ENCODE data around the gene CDH4.
A peak's percentile ranks its signal among the peaks of the same experiment; 100 is the strongest.

Gene CDH4

DNA sequence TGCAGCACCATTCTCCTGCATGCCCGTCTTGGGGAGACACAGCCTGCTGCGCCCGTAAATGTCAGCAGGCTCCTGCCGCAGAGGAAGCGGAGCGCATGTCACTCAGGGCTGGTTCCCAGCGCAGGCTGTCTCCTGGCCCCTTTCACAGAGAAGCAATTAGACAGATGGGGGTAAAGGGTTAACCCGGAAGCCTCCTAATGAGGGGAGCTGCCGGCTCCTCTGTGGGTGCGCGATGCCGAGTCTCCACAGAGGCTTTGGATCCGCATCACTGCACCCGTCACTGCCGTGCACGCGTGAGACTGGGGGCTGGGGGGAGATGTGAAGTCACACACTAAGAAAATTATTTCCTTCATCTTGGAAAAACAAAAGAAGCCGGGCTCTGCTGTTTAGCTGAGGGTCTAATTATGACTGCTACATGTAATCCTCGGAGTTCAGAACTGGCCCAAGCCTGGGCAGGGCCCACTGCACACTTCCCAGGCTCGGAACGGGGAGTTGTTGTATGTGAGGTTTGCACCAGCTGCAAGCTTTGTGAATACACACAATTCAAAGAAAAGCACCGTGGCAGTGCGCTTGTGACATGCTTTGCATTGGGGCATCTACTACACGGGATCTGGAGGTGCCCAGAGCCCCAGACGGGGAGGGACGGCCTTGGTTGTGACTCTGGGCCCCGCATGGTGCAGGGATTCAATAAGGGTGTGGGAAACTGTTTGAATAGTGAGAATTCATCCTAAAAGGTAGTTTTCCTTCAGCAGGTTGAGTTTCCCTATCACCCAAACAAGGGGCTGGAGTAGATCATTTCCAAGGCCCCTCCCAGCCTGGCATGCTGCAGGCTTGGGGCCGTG, 482.1 kb downstream of the CDH4 start:
- Mint-ChIP-seq H3K4me3 (no peak overlapping the region), H3K27me3 (peaks cover 7 to 11% of the 10 kb centered on the region in 2 donors), H3K27ac (no peak overlapping the region), H3K9me3 (peaks cover 0 to 1% of the 10 kb centered on the region in 2 donors), H3K36me3 (no peaks in the 10 kb centered on the region), H3K4me1 (no peaks in the 10 kb centered on the region)
- DNase-seq (no peak), ATAC-seq (replicated peaks) (no peak)

GRCh38 chr20:61734733-61735502, 482.9 kb downstream of the CDH4 start:
- DNase-seq: no peak
- Mint-ChIP-seq H3K27me3 (peaks cover 7 to 11% of the 10 kb centered on the region in 2 donors), H3K4me3 (no peak overlapping the region), H3K36me3 (no peaks in the 10 kb centered on the region), H3K4me1 (no peaks in the 10 kb centered on the region), H3K9me3 (peaks cover 0 to 1% of the 10 kb centered on the region in 2 donors), H3K27ac (no peak overlapping the region)
- ATAC-seq (replicated peaks): no peak

GRCh38 chr20:61735503-61735785, 483.4 kb downstream of the CDH4 start:
- ATAC-seq (replicated peaks) (no peak), DNase-seq (no peak)
- peaks cover 0 to 1% of the 10 kb centered on the region in 2 donors for H3K9me3 Mint-ChIP-seq
- no peak overlapping the region for H3K27ac Mint-ChIP-seq
- peaks cover 7 to 11% of the 10 kb centered on the region in 2 donors for H3K27me3 Mint-ChIP-seq
- H3K36me3 Mint-ChIP-seq: no peaks in the 10 kb centered on the region
- no peaks in the 10 kb centered on the region for H3K4me1 Mint-ChIP-seq
- no peak overlapping the region for H3K4me3 Mint-ChIP-seq

DNA sequence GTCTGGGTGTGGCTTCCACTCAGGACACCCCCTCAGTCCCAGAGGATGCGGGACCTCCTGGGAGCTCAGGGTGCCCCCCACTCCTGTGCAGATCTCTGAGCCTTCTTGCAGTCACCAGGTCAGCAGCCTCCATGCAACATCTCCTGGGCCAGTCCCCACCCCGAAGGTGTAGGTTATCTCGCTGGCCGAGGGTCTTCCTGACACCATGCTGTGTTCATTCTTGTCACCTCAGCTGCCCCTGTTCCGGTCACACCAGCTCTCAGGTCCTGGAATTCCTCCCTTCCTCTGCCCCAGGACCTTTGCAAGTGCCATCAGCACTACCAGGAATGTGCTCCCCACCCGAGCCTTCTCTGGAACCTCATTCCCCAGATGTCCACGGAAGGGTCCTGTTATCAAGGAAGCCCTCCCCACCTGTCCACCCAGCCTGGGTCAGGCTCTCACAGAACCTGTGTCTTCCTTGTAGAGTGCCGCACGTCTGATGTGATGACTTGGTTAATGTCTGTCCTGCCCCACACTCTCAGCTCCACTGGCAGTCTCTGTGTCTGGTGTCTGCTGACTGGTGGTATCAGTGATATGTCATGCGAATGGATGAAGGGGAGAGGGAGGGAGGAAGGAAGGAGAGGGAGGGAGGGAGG, 484.1 kb downstream of the CDH4 start:
- H3K27ac Mint-ChIP-seq: no peak overlapping the region
- no peaks in the 10 kb centered on the region for H3K36me3 Mint-ChIP-seq
- H3K9me3 Mint-ChIP-seq: peaks cover 0 to 1% of the 10 kb centered on the region in 2 donors
- ATAC-seq (replicated peaks): no peak
- peaks cover 7 to 11% of the 10 kb centered on the region in 2 donors for H3K27me3 Mint-ChIP-seq
- DNase-seq: no peak
- H3K4me3 Mint-ChIP-seq: no peak overlapping the region
- H3K4me1 Mint-ChIP-seq: no peaks in the 10 kb centered on the region

- H3K4me1 Mint-ChIP-seq: no peaks in the 10 kb centered on the region
- H3K27me3 Mint-ChIP-seq: peaks cover 7 to 11% of the 10 kb centered on the region in 2 donors
- H3K4me3 Mint-ChIP-seq: no peak overlapping the region
- H3K9me3 Mint-ChIP-seq: peaks cover 0 to 1% of the 10 kb centered on the region in 2 donors
- no peak for ATAC-seq (replicated peaks)
- DNase-seq: no peak
- no peaks in the 10 kb centered on the region for H3K36me3 Mint-ChIP-seq
- H3K27ac Mint-ChIP-seq: no peak overlapping the region
Observed at GRCh38 chr20:61736751-61737310, 484.8 kb downstream of the CDH4 start.

DNA sequence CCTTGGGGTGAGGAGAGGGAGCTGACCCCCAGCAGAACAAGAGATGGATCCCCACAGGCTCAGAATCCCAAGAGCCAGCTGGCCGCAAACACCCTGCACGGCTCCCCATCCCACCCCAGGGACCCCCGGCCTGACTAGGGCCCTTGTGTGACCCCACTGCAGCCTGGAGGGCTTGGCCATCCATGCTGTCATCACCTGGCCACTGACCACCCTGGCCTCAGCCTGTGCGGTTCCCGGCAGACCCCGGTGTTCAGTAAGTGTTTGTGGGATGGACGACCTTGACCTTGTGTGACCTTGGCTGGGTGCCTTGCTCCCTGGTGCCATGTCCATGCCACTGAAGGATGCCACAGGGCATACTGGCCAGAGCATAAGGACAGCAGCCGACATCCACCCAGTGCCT, 485.3 kb downstream of the CDH4 start:
- Mint-ChIP-seq H3K27ac (no peak overlapping the region), H3K4me3 (no peak overlapping the region), H3K4me1 (no peaks in the 10 kb centered on the region), H3K36me3 (no peaks in the 10 kb centered on the region), H3K27me3 (peaks cover 7 to 11% of the 10 kb centered on the region in 2 donors), H3K9me3 (peaks cover 0 to 1% of the 10 kb centered on the region in 2 donors)
- no peak for ATAC-seq (replicated peaks)
- no peak for DNase-seq

GRCh38 chr20:61737812-61738443, 485.9 kb downstream of the CDH4 start:
- no peaks in the 10 kb centered on the region for H3K36me3 Mint-ChIP-seq

GRCh38 chr20:61738601-61739069, 486.6 kb downstream of the CDH4 start:
- no peak for ATAC-seq (replicated peaks)
- Mint-ChIP-seq H3K27me3 (peaks cover 3 to 11% of the 10 kb centered on the region in 2 donors), H3K27ac (no peak overlapping the region)

More at GRCh38 chr20:61737812-61738443, 485.9 kb downstream of the CDH4 start:
- no peak for ATAC-seq (replicated peaks)
- Mint-ChIP-seq H3K4me3 (no peak overlapping the region), H3K27ac (peak overlapping the region; percentile 14), H3K9me3 (peaks cover 0 to 1% of the 10 kb centered on the region in 2 donors), H3K27me3 (peaks cover 7 to 11% of the 10 kb centered on the region in 2 donors), H3K4me1 (no peaks in the 10 kb centered on the region)
- DNase-seq: no peak

GRCh38 chr20:61739086-61739831, 487.2 kb downstream of the CDH4 start:
- Mint-ChIP-seq H3K27ac (no peak overlapping the region), H3K27me3 (peaks cover 3 to 11% of the 10 kb centered on the region in 2 donors), H3K4me1 (no peaks in the 10 kb centered on the region), H3K36me3 (no peaks in the 10 kb centered on the region), H3K9me3 (peaks cover 0 to 1% of the 10 kb centered on the region in 2 donors), H3K4me3 (no peak overlapping the region)
- ATAC-seq (replicated peaks): no peak
- no peak for DNase-seq

More at GRCh38 chr20:61738601-61739069, 486.6 kb downstream of the CDH4 start:
- H3K36me3 Mint-ChIP-seq: no peaks in the 10 kb centered on the region
- H3K9me3 Mint-ChIP-seq: peaks cover 0 to 1% of the 10 kb centered on the region in 2 donors
- no peak for DNase-seq
- H3K4me3 Mint-ChIP-seq: no peak overlapping the region
- no peaks in the 10 kb centered on the region for H3K4me1 Mint-ChIP-seq

- peaks cover 3 to 11% of the 10 kb centered on the region in 2 donors for H3K27me3 Mint-ChIP-seq
- H3K9me3 Mint-ChIP-seq: peaks cover 0 to 1% of the 10 kb centered on the region in 2 donors
- DNase-seq (no peak), ATAC-seq (replicated peaks) (no peak)
- no peak overlapping the region for H3K27ac Mint-ChIP-seq
- no peak overlapping the region for H3K4me3 Mint-ChIP-seq
- H3K36me3 Mint-ChIP-seq: no peaks in the 10 kb centered on the region
- no peaks in the 10 kb centered on the region for H3K4me1 Mint-ChIP-seq
Observed at GRCh38 chr20:61739832-61740118, 487.7 kb downstream of the CDH4 start.

DNA sequence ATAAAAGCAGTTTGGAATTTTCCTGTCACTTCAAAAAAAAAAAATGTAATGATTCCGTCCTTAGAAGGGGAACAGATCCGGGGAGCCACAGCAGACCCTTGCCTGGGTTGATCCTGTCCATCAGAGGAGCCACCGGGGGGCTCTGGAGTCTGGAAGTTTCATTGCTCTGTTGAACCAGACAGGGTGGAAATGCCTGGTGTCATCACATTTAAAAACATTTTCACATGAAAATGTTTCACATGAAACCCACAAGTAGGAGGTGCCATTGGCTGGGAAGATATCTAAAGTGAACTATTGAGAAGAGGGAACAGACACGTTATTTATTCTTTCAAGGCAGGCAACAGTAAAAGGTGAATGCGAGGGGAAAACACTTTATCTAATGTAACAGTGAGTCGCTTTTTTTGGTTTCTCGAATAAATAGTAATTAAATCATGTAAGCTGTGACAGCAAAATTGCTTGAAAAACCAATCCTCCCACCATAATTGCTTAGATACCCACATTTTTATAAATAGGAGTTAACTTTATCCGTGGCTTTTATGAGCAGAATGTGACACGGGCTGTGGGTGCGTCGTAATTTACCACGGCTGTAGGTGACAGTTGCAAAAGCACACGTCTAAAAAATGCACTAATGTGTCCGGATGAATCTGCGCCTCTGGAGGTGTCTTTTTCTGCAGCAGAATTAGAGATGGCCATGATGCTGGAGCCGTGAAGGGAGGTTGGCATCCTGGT, 490.2 kb downstream of the CDH4 start:
- DNase-seq (no peak), ATAC-seq (replicated peaks) (no peak)
- no peak overlapping the region for H3K27ac Mint-ChIP-seq
- peaks cover 0 to 2% of the 10 kb centered on the region in 2 donors for H3K4me1 Mint-ChIP-seq
- peaks cover 3 to 7% of the 10 kb centered on the region in 2 donors for H3K9me3 Mint-ChIP-seq
- no peak overlapping the region for H3K4me3 Mint-ChIP-seq
- no peaks in the 10 kb centered on the region for H3K27me3 Mint-ChIP-seq
- H3K36me3 Mint-ChIP-seq: no peaks in the 10 kb centered on the region

GRCh38 chr20:61743606-61744005, 491.5 kb downstream of the CDH4 start:
- H3K4me1 Mint-ChIP-seq: peaks cover 0 to 2% of the 10 kb centered on the region in 2 donors
- H3K36me3 Mint-ChIP-seq: no peaks in the 10 kb centered on the region
- DNase-seq: no peak
- no peak overlapping the region for H3K27ac Mint-ChIP-seq
- no peak overlapping the region for H3K4me3 Mint-ChIP-seq
- H3K27me3 Mint-ChIP-seq: no peaks in the 10 kb centered on the region
- peaks cover 3 to 7% of the 10 kb centered on the region in 2 donors for H3K9me3 Mint-ChIP-seq
- no peak for ATAC-seq (replicated peaks)
